CD4-positive, alpha-beta T cell treated with Interleukin-6 for 4 hours (primary cell): ENCODE measurements around the gene ELANE.
"Not testable (repeated sequence)": the region's sequence is repeated elsewhere in the genome, so short reads cannot be mapped to it uniquely, and the experiment has no call there.

Experiments used
- DNase-seq: peaks from one replicate; pipeline ENCODE4 v3.0.0-alpha.2; 2020; ENCODE audit warnings: mixed read lengths

The ELANE gene

GRCh38 chr19:814152-815078 lies 37.7 kb upstream of the ELANE start:
- no peak for DNase-seq

- DNase-seq = no peak
Measured at GRCh38 chr19:815079-815774, 36.9 kb upstream of the ELANE start.

- no peak for DNase-seq
Measured at GRCh38 chr19:815775-816499, 36.2 kb upstream of the ELANE start.

DNA sequence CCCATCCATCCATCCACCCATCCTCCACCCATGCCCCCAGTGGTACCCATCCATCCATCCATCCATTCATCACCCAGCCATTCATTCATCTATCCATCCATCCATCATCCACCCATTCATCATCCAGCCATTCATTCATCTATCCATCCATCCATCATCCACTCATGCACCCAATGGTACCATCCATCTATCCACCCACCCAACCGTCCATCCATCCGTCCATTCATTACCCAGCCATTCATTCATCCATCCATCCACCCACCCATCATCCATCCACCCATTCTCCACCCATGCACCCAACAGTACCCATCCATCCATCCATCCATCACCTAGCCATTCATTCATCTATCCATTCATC lies 35.6 kb upstream of the ELANE start:
- DNase-seq = no peak

- not testable (repeated sequence) for DNase-seq
Measured at GRCh38 chr19:820212-820611, 31.9 kb upstream of the ELANE start.

- no peak for DNase-seq
Measured at GRCh38 chr19:821231-821824, 30.8 kb upstream of the ELANE start.

DNA sequence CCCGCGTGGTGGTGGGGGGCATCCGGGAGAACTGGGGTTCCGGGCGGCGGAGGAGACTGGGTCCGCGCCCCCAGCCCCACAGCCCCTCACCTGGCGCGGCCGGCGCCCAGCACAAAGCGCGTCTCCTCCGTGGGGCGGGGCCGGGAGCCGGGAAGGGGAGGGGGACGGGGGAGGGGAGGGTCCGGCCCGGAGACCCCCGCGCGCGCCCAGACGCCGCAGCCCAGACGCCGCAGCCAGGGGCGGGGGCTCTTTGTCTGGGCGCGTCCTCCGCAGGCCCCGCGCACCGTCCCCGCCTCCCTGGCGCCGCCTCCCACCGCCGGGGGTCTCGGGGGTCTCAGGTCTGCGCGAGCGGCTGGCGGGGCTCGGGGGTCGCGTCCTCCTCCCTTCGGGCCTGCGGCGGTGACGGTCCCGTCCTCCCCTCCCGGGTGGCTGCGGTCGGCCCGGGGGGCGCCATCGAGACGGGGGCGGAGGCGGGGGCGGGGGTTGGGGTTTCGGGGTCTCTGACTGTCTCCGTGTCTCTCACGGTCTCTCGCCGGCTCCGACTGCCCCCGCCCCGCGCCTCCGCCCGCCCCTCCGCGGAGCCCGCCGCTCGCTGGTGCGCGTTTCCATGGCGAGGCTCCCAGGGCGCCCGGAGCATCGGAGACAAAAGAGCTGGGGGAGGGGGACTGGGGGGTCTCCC lies 30.1 kb upstream of the ELANE start, which contains the start of gene PLPPR3:
Gene PLPPR3 (minus strand): TSS at position 131 of the 679 bp plus-strand sequence. CDS start 396 bp downstream, outside the sequence.
- no peak for DNase-seq

DNA sequence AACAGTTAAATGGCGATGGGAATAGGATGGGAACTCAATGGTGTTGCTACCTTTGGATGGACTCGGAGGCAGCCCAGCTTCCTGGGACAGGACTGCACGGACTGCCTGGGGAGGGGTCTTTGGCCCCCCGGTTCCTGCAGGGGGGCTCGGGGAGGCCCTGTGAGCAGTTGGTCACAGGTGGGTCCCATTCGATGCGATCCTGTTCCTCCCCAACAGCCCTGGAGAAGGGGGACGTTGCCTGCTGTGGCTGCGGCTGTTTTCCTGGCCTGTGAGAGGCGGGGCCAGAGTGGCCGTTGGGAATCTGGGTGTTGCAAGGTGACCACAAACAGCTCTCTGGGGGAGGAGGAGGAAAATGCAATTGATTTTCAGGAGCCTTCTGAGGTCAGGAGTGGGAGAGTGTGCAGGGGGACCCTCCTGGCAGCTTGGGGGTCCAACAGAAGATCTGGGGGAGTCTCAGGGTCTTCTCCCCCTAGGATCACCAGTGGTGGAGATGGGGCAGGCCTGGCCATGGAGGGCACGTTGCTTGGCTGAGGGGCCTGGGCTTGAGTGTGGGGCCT lies 28.5 kb upstream of the ELANE start:
- DNase-seq = no peak

- no peak for DNase-seq
Measured at GRCh38 chr19:824885-825284, 27.2 kb upstream of the ELANE start.

GRCh38 chr19:825897-826644 lies 26.0 kb upstream of the ELANE start:
- DNase-seq = no peak

DNA sequence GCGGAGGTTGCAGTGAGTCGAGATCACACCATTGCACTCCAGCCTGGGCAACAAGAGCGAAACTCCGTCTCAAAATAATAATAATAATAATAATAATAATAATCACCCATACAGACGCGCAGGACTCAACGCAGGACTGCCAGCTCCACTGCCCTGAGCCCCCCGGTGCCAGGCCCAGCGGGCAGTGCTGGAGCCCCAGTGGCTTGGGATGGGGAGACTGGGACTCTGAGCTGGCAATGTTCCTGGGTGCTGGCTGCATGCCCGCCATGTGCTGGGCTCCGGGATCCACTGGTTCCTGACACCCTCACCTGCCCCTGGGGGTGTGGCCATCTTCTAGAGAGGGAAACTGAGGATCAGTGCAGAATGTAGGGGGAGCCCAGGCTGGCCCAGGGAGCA lies 24.8 kb upstream of the ELANE start:
- no peak for DNase-seq

DNA sequence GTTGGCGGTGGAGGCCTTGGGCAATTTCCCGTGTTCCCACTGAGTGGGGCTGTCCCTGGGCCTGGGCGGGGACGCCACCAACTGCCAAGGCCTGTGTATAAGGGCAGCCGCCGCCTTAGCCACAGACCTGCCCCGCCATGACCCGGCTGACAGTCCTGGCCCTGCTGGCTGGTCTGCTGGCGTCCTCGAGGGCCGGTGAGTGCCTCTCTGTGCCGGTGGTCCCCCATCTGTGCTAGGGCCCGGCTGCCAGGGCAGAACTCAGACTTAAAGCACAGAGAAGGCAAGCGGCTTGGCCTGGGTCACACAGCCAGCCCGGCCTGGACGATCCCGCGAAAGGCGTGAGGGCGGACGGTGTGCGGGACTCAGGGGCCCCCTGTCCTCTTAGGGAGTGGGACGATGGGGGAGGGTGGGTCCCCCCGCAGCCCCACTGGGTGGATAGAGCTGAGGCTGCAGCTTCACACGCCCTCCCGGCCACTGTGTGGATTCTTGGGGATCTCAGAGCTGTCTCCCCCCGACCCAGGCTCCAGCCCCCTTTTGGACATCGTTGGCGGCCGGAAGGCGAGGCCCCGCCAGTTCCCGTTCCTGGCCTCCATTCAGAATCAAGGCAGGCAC lies 24.3 kb upstream of the ELANE start, which contains the start of gene AZU1:
Gene AZU1 (plus strand): TSS at position 128 of the 612 bp plus-strand sequence. CDS start 10 bp downstream, at position 138.
- DNase-seq = no peak

DNA sequence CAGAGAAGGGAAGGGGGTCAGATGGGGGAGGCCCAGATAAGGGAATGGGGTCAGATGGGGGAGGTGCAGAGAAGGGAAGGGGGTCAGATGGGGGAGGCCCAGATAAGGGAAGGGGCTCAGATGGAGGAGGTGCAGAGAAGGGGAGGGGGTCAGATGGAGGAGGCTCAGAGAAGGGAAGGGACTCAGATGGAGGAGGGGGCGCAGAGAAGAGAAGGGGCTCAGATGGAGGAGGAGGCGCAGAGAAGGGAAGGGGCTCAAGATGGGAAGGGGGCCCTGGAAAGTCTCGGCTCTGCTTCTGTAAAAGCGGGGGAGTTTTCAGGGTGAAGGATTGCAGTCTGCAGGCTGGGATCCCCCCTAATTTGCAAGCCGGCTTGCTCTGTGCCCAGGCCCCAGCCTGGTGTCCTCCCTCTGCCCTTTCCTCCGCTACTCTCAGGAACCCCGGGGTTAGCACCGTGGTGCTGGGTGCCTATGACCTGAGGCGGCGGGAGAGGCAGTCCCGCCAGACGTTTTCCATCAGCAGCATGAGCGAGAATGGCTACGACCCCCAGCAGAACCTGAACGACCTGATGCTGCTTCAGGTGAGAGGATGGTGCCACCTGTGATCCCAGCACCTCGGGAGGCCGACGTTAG lies 22.9 kb upstream of the ELANE start:
- DNase-seq = no peak

DNA sequence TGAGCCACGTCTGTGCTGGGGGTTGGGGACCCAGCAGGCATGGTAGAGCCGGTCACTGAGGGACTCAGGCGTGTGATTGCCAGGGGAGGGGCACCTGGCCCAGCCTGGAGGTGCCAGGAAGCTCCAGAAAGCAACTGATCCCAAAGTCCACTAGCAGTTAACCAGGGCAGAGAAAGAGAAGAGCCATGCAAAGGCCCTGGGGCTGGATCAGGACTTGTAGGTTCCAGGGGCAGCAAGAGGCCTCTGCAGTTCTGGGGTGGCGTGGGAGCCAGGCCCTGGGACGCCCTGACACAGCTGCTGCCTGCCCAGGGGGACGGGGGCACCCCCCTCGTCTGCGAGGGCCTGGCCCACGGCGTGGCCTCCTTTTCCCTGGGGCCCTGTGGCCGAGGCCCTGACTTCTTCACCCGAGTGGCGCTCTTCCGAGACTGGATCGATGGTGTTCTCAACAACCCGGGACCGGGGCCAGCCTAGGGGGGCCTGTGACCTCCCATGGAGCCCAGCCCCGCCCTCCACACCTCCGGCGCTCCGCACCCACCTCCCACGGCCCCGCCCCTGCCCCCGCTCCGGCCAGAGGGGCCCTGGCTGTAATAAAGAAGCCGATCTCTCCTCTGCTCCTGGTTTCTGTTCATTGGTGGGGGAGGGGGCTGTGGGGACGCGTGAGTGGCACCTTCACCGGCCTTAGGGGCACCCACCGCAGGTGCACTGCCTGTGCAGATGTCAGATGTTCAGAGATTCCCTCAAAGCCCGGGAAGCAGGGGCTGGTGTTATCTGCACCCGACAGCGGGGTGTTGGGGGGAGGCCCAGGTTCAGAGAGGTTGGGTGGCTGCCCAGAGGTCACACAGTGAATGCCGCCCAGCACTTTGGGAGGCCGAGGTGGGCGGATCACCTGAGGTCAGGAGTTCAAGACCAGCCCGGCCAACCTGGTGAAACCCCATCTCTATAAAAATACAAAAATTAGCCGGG lies 20.4 kb upstream of the ELANE start:
- no peak for DNase-seq

DNA sequence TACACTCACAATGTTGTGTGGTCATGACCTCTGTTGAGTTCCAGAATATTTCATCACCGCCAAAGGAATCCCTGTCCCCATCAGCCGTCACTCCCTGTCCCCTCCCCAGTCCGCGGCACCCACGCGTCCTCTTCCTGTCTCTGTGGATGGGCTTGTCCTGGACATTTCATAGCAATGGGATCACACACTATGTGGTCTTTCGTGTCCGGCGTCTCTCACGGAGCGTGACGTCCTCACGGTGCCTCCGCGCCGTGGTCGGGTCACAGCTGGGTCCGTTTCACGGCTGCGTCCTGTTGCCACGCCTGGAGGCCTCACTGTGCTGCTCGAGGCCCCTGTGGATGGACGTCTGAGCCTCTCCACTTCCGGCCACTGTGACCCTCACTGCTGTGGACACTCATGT lies 17.9 kb upstream of the ELANE start:
- no peak for DNase-seq

GRCh38 chr19:835210-835810 lies 16.8 kb upstream of the ELANE start:
- no peak for DNase-seq

- no peak for DNase-seq
Measured at GRCh38 chr19:840519-841206, 11.4 kb upstream of the ELANE start, which contains the start of gene PRTN3. Gene PRTN3 (plus strand): TSS chr19:840999. CDS start chr19:841009, 10 bp downstream.

GRCh38 chr19:842802-843179 lies 9.3 kb upstream of the ELANE start:
- DNase-seq = not testable (repeated sequence)
